K562 treated with DMSO at 1 percent for 24 hours (cell line): ENCODE data around the gene OVAAL. TPM values are rescaled to one million over a fixed set of nuclear protein-coding genes. Genes with fewer than 3 reads are reported as not detected.

ENCODE experiments used
- total RNA-seq: library from RNA; unstranded; fragments of 300-600 nt; gene quantifications from 2 replicates; pipeline ENCODE4 v1.2.3, GENCODE V29; 2022; ENCODE audit warnings: low read depth; ENCODE audit not compliant: insufficient read depth

The OVAAL gene
- total RNA-seq: not detected in 2 replicates

GRCh38 chr1:180558664-180559063, at the start of gene OVAAL:
Gene OVAAL (plus strand): TSS chr1:180558964.

Other genes with a start within 250 kb of the OVAAL start
- gene ACBD6, start 56.4 kb upstream of the OVAAL start, total RNA-seq: 99.3 and 101 TPM in 2 replicates
- 19.4 and 22.8 TPM in 2 replicates for gene XPR1, start 73.1 kb downstream of the OVAAL start, total RNA-seq